ENCODE data around the gene CBX5.

GRCh38 chr12:54216797-54217661 is 62.9 kb downstream of the CBX5 start:
- TF ChIP-seq, protein P1, sequence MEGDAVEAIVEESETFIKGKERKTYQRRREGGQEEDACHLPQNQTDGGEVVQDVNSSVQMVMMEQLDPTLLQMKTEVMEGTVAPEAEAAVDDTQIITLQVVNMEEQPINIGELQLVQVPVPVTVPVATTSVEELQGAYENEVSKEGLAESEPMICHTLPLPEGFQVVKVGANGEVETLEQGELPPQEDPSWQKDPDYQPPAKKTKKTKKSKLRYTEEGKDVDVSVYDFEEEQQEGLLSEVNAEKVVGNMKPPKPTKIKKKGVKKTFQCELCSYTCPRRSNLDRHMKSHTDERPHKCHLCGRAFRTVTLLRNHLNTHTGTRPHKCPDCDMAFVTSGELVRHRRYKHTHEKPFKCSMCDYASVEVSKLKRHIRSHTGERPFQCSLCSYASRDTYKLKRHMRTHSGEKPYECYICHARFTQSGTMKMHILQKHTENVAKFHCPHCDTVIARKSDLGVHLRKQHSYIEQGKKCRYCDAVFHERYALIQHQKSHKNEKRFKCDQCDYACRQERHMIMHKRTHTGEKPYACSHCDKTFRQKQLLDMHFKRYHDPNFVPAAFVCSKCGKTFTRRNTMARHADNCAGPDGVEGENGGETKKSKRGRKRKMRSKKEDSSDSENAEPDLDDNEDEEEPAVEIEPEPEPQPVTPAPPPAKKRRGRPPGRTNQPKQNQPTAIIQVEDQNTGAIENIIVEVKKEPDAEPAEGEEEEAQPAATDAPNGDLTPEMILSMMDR (IDR thresholded peaks at IDR 0.05), result peak; percentile 92
- TF ChIP-seq TCF7L2 (IDR thresholded peaks at IDR 0.05; ENCODE audit: low read depth, low read length) (no peak), POLR2AphosphoS5 (IDR thresholded peaks at IDR 0.05; ENCODE audit: low read depth, low read length) (no peak)
